ENCODE results near the gene FXN. TPM values are rescaled to one million over a fixed set of nuclear protein-coding genes. Genes with fewer than 3 reads are reported as not detected.

Gene FXN
- total RNA-seq, 6 donors from 2014 or later, result 1.8 to 16.5 (median 9.0) TPM

GRCh38 chr9:69020301-69021145 lies 15.0 kb upstream of the FXN start:
- no peak overlapping the region for H3K4me3 ChIP-seq
- H3K36me3 ChIP-seq, result no peaks in the 10 kb centered on the region
- ATAC-seq (ENCODE audit: low FRiP score in 2 of 2) (no peak), DNase-seq (no peak)
- 93 to 94% methylated on average over 8 of the region's 8 CpGs for WGBS, 2 donors
- no peaks in the 10 kb centered on the region for H3K4me1 ChIP-seq
- H3K27me3 ChIP-seq, result no peaks in the 10 kb centered on the region
- no peaks in the 10 kb centered on the region for H3K9me3 ChIP-seq
- no peak overlapping the region for H3K27ac ChIP-seq
- TF ChIP-seq POLR2AphosphoS5 (IDR thresholded peaks at IDR 0.05) (no peak), CTCF (IDR thresholded peaks at IDR 0.05) (no peak), EP300 (IDR thresholded peaks at IDR 0.05) (no peak)

GRCh38 chr9:69023650-69024049 lies 11.9 kb upstream of the FXN start:
- ATAC-seq (ENCODE audit: low FRiP score in 2 of 2) (no peak), DNase-seq (no peak)
- no peaks in the 10 kb centered on the region for H3K4me1 ChIP-seq
- H3K9me3 ChIP-seq, result no peaks in the 10 kb centered on the region
- no peaks in the 10 kb centered on the region for H3K27me3 ChIP-seq
- no peak overlapping the region for H3K27ac ChIP-seq
- TF ChIP-seq POLR2AphosphoS5 (IDR thresholded peaks at IDR 0.05) (no peak), EP300 (IDR thresholded peaks at IDR 0.05) (no peak), POLR2A (IDR thresholded peaks at IDR 0.05) (no peak), CTCF (IDR thresholded peaks at IDR 0.05) (no peak)
- peak overlapping the region in 1 of 4 donors; percentile 4 for H3K4me3 ChIP-seq
- WGBS, 2 donors, result 68 to 71% methylated on average over 7 of the region's 7 CpGs
- H3K36me3 ChIP-seq, result no peaks in the 10 kb centered on the region

- ATAC-seq (ENCODE audit: low FRiP score in 2 of 2) (peak; percentile 73 to 81), DNase-seq (peak in 1 of 2 donors; percentile 34)
- 47 to 48% methylated on average over 4 to 5 of the region's 5 CpGs for WGBS, 2 donors
Measured at GRCh38 chr9:69027355-69028097, 8.0 kb upstream of the FXN start.

GRCh38 chr9:69028754-69029153 lies 6.8 kb upstream of the FXN start:
- no peak for DNase-seq
- no peak for ATAC-seq (ENCODE audit: low FRiP score in 2 of 2)
- TF ChIP-seq POLR2A (IDR thresholded peaks at IDR 0.05), result no peak
- TF ChIP-seq CTCF (IDR thresholded peaks at IDR 0.05), result no peak
- TF ChIP-seq EP300 (IDR thresholded peaks at IDR 0.05), result no peak
- TF ChIP-seq POLR2AphosphoS5 (IDR thresholded peaks at IDR 0.05), result no peak
- H3K27me3 ChIP-seq, result no peaks in the 10 kb centered on the region
- H3K9me3 ChIP-seq, result peaks cover 0 to 3% (median 0%) of the 10 kb centered on the region in 4 donors
- no peak overlapping the region for H3K27ac ChIP-seq
- no peak overlapping the region for H3K4me3 ChIP-seq
- no peaks in the 10 kb centered on the region for H3K4me1 ChIP-seq
- H3K36me3 ChIP-seq, result no peaks in the 10 kb centered on the region
- WGBS, 2 donors, result 57 to 75% methylated on average over 2 of the region's 2 CpGs

More at GRCh38 chr9:69027355-69028097, 8.0 kb upstream of the FXN start:
- no peaks in the 10 kb centered on the region for H3K4me1 ChIP-seq
- H3K9me3 ChIP-seq, result peaks cover 0 to 3% (median 0%) of the 10 kb centered on the region in 4 donors
- no peak overlapping the region for H3K4me3 ChIP-seq
- TF ChIP-seq CTCF (IDR thresholded peaks at IDR 0.05) (peak; percentile 55 to 80 (median 68)), POLR2A (IDR thresholded peaks at IDR 0.05) (no peak), EP300 (IDR thresholded peaks at IDR 0.05) (no peak), POLR2AphosphoS5 (IDR thresholded peaks at IDR 0.05) (no peak)
- no peaks in the 10 kb centered on the region for H3K36me3 ChIP-seq
- H3K27me3 ChIP-seq, result no peaks in the 10 kb centered on the region
- no peak overlapping the region for H3K27ac ChIP-seq
